Measurements from ENCODE around the gene DGKG. TPM values are rescaled to one million over a fixed set of nuclear protein-coding genes. Genes with fewer than 3 reads are reported as not detected.

The DGKG gene
- total and polyA plus RNA-seq, 2 donors (not counting 1 experiment from before 2014, with no cell fraction given), result 0.67 to 10.9 TPM

DNA sequence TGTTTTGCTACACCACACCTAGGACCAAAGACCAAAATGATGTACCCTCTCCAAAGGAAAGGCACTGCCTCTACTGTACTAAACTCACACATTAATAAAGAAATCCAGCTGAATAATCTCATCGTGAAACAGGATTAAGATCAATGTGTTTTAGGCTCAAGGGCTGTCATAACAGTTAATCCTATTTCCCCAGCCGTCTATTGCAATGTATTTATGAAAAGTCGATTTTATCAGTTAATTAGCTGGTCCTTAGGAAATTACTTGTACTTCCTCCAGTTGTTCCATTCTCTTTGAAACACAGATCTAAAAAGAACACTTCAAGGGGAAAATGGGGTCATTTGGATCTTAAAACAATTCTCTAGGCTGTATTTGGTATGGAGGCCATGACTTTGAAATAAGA lies 261.6 kb downstream of the DGKG start:
- peaks cover 6 to 9% of the 10 kb centered on the region in 2 donors for H3K4me1 ChIP-seq (ENCODE audit: control insufficient read depth in 2 of 2, insufficient read depth in 2 of 2, low read length in 2 of 2)
- H4K20me1 ChIP-seq (ENCODE audit: control insufficient read depth, insufficient read depth, low read length, poor library complexity, severe bottlenecking), result no peaks in the 10 kb centered on the region
- no peak overlapping the region for H3K4me3 Mint-ChIP-seq
- H3K27me3 ChIP-seq (replicated peaks in 1 of 4; ENCODE audit: control extremely low read depth in 1 of 4, control insufficient read depth in 3 of 4, insufficient read depth in 4 of 4, low read length in 3 of 4), result peaks cover 0 to 30% (median 7%) of the 10 kb centered on the region in 4 experiments
- no peak overlapping the region for H3K4me3 ChIP-seq (ENCODE audit: control extremely low read depth in 1 of 5, extremely low read depth in 1 of 5, insufficient read depth in 1 of 5, low read depth in 2 of 5, low read length in 4 of 5)
- H3K79me2 ChIP-seq (ENCODE audit: control insufficient read depth, insufficient read depth, low read length), result no peaks in the 10 kb centered on the region
- H3K4me1 Mint-ChIP-seq, result peaks cover 4% of the 10 kb centered on the region
- intact Hi-C loops (cut with micrococcal nuclease), result loop anchor here (10.0 kb wide), 1 partner anchor 724 kb away; no protein-coding TSS in a partner anchor
- no peak overlapping the region for H3K9ac ChIP-seq (ENCODE audit: low read length)
- ATAC-seq (ENCODE audit: low read depth), result no peak
- no peak overlapping the region for H2AFZ ChIP-seq (ENCODE audit: insufficient read depth, low read depth, low read length, poor library complexity, severe bottlenecking)
- H3K27ac Mint-ChIP-seq, result no peak overlapping the region
- H3K36me3 ChIP-seq (replicated peaks in 1 of 2; ENCODE audit: control extremely low read depth in 1 of 2, control insufficient read depth in 1 of 2, extremely low read depth in 1 of 2, insufficient read depth in 2 of 2, low read length in 1 of 2), result no peaks in the 10 kb centered on the region
- no peak overlapping the region for H3K4me2 ChIP-seq (replicated peaks; ENCODE audit: low read depth, low read length, poor library complexity, severe bottlenecking)
- H3K27me3 Mint-ChIP-seq, result peaks cover 25% of the 10 kb centered on the region
- DNase-seq, result no peak
- no peak overlapping the region for H3K27ac ChIP-seq (ENCODE audit: low read length in 2 of 2)
- no peaks in the 10 kb centered on the region for H3K9me3 ChIP-seq (ENCODE audit: control extremely low read depth in 1 of 3, control insufficient read depth in 2 of 3, insufficient read depth in 1 of 3, low read length in 2 of 3)
- H3K9me3 Mint-ChIP-seq (ENCODE audit: insufficient read depth), result no peaks in the 10 kb centered on the region
- no peak for TF ChIP-seq EZH2 (IDR thresholded peaks at IDR 0.05; ENCODE audit: borderline replicate concordance, insufficient read depth, low read depth, low read length, poor library complexity, severe bottlenecking)
- TF ChIP-seq, protein P1, sequence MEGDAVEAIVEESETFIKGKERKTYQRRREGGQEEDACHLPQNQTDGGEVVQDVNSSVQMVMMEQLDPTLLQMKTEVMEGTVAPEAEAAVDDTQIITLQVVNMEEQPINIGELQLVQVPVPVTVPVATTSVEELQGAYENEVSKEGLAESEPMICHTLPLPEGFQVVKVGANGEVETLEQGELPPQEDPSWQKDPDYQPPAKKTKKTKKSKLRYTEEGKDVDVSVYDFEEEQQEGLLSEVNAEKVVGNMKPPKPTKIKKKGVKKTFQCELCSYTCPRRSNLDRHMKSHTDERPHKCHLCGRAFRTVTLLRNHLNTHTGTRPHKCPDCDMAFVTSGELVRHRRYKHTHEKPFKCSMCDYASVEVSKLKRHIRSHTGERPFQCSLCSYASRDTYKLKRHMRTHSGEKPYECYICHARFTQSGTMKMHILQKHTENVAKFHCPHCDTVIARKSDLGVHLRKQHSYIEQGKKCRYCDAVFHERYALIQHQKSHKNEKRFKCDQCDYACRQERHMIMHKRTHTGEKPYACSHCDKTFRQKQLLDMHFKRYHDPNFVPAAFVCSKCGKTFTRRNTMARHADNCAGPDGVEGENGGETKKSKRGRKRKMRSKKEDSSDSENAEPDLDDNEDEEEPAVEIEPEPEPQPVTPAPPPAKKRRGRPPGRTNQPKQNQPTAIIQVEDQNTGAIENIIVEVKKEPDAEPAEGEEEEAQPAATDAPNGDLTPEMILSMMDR (IDR thresholded peaks at IDR 0.05), result no peak
- WGBS (ENCODE audit: insufficient coverage), result no CpG with 5 or more reads among the region's 3 CpGs
- ChIA-PET CTCF (no interaction called here), POLR2A (no interaction called here)

DNA sequence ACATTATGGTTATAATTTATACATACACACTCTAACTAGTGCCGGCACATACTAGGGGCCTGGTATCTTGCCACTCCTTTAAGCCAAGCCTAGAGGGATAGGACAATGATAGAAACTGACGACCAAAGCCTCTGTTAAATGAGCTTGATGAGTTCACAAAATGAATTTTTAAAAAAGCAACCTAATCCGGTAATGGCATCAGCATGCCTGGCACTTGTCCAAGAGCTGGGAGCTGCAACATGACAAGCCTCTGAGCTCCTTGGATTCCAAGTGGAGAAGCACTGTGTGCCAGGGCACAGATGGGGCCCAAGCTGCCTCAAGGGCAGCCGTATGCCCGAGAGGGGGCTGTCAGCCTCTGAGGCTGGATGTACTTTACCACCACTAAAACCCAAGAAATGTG lies 262.9 kb downstream of the DGKG start:
- POLR2A ChIA-PET, result no interaction called here
- Mint-ChIP-seq H3K9me3 (ENCODE audit: insufficient read depth) (no peaks in the 10 kb centered on the region), H3K27ac (no peak overlapping the region), H3K4me3 (no peak overlapping the region), H3K4me1 (peaks cover 4% of the 10 kb centered on the region), H3K27me3 (peaks cover 28% of the 10 kb centered on the region)
- ATAC-seq (ENCODE audit: low read depth), result no peak
- intact Hi-C loops (cut with micrococcal nuclease), result no loop called here
- TF ChIP-seq, protein P1 (IDR thresholded peaks at IDR 0.05), result no peak
- no peak for TF ChIP-seq EZH2 (IDR thresholded peaks at IDR 0.05; ENCODE audit: borderline replicate concordance, insufficient read depth, low read depth, low read length, poor library complexity, severe bottlenecking)
- H3K9ac ChIP-seq (ENCODE audit: low read length), result no peak overlapping the region
- no peaks in the 10 kb centered on the region for H3K79me2 ChIP-seq (ENCODE audit: control insufficient read depth, insufficient read depth, low read length)
- H3K9me3 ChIP-seq (ENCODE audit: control extremely low read depth in 1 of 3, control insufficient read depth in 2 of 3, insufficient read depth in 1 of 3, low read length in 2 of 3), result no peaks in the 10 kb centered on the region
- H3K4me3 ChIP-seq (ENCODE audit: control extremely low read depth in 1 of 5, extremely low read depth in 1 of 5, insufficient read depth in 1 of 5, low read depth in 2 of 5, low read length in 4 of 5), result no peak overlapping the region
- CTCF ChIA-PET, result no interaction called here
- no peak overlapping the region for H3K4me2 ChIP-seq (replicated peaks; ENCODE audit: low read depth, low read length, poor library complexity, severe bottlenecking)
- H3K4me1 ChIP-seq (ENCODE audit: control insufficient read depth in 2 of 2, insufficient read depth in 2 of 2, low read length in 2 of 2), result peaks cover 6 to 9% of the 10 kb centered on the region in 2 donors
- no peaks in the 10 kb centered on the region for H3K36me3 ChIP-seq (replicated peaks in 1 of 2; ENCODE audit: control extremely low read depth in 1 of 2, control insufficient read depth in 1 of 2, extremely low read depth in 1 of 2, insufficient read depth in 2 of 2, low read length in 1 of 2)
- H3K27ac ChIP-seq (ENCODE audit: low read length in 2 of 2), result no peak overlapping the region
- DNase-seq, result no peak
- 96% methylated on average over 2 of the region's 5 CpGs for WGBS (ENCODE audit: insufficient coverage)
- H4K20me1 ChIP-seq (ENCODE audit: control insufficient read depth, insufficient read depth, low read length, poor library complexity, severe bottlenecking), result no peaks in the 10 kb centered on the region
- H2AFZ ChIP-seq (ENCODE audit: insufficient read depth, low read depth, low read length, poor library complexity, severe bottlenecking), result no peak overlapping the region
- H3K27me3 ChIP-seq (replicated peaks in 1 of 4; ENCODE audit: control extremely low read depth in 1 of 4, control insufficient read depth in 3 of 4, insufficient read depth in 4 of 4, low read length in 3 of 4), result peaks cover 0 to 30% (median 7%) of the 10 kb centered on the region in 4 experiments

Measured in B cell (primary cell).